ENCODE results near the gene SETD4. TPM values are rescaled to one million over a fixed set of nuclear protein-coding genes. Genes with fewer than 3 reads are reported as not detected.

Gene SETD4
- total and polyA plus RNA-seq, 2 donors (not counting 1 experiment from before 2014, with no cell fraction given) = 15.1 to 48.5 TPM

DNA sequence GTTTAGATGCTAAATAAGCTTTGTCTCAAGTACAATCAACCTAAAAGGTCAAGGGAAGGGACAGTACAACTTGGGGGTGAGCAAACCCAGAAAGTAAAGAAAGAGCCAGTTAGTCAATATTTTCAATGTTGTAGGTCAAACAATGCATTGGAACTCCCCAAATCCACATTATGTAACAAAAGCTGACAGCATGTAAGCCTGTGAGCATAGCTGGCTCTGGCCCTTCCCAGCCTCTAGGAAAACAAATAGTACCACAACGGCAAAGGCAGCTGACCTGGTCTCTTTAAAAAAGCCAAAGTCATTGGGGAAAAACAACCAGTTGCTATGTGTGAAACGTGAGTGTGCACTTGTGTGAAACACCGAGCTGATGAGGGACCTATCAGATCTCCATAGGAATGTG is 12.9 kb upstream of the SETD4 start:
- no peak overlapping the region for H3K9ac ChIP-seq (ENCODE audit: low read length)
- POLR2A ChIA-PET = interaction anchor here (0.5 to 1.3 kb wide), 2 partner anchors 13 to 66 kb away, joined by 3 to 4 read pairs; partner anchors contain the start of gene SETD4
- CTCF ChIA-PET = interaction anchor here (1.2 to 1.5 kb wide), 2 partner anchors 39 to 52 kb away, joined by 3 to 4 read pairs; no protein-coding TSS in a partner anchor
- no peak for DNase-seq
- intact Hi-C loops (cut with micrococcal nuclease) = no loop called here
- Mint-ChIP-seq H3K27ac (no peak overlapping the region), H3K4me3 (no peak overlapping the region), H3K9me3 (ENCODE audit: insufficient read depth) (peaks cover 2% of the 10 kb centered on the region), H3K4me1 (peaks cover 52% of the 10 kb centered on the region), H3K27me3 (no peaks in the 10 kb centered on the region)
- TF ChIP-seq, protein P1, sequence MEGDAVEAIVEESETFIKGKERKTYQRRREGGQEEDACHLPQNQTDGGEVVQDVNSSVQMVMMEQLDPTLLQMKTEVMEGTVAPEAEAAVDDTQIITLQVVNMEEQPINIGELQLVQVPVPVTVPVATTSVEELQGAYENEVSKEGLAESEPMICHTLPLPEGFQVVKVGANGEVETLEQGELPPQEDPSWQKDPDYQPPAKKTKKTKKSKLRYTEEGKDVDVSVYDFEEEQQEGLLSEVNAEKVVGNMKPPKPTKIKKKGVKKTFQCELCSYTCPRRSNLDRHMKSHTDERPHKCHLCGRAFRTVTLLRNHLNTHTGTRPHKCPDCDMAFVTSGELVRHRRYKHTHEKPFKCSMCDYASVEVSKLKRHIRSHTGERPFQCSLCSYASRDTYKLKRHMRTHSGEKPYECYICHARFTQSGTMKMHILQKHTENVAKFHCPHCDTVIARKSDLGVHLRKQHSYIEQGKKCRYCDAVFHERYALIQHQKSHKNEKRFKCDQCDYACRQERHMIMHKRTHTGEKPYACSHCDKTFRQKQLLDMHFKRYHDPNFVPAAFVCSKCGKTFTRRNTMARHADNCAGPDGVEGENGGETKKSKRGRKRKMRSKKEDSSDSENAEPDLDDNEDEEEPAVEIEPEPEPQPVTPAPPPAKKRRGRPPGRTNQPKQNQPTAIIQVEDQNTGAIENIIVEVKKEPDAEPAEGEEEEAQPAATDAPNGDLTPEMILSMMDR (IDR thresholded peaks at IDR 0.05) = no peak
- peaks cover 25 to 35% of the 10 kb centered on the region in 2 donors for H3K4me1 ChIP-seq (ENCODE audit: control insufficient read depth in 2 of 2, insufficient read depth in 2 of 2, low read length in 2 of 2)
- H3K36me3 ChIP-seq (replicated peaks in 1 of 2; ENCODE audit: control extremely low read depth in 1 of 2, control insufficient read depth in 1 of 2, extremely low read depth in 1 of 2, insufficient read depth in 2 of 2, low read length in 1 of 2) = peaks cover 0 to 16% of the 10 kb centered on the region in 2 experiments
- no peak for ATAC-seq (ENCODE audit: low read depth)
- H3K4me2 ChIP-seq (replicated peaks; ENCODE audit: low read depth, low read length, poor library complexity, severe bottlenecking) = no peak overlapping the region
- H3K27ac ChIP-seq (ENCODE audit: low read length in 2 of 2) = no peak overlapping the region
- no peaks in the 10 kb centered on the region for H3K79me2 ChIP-seq (ENCODE audit: control insufficient read depth, insufficient read depth, low read length)
- H4K20me1 ChIP-seq (ENCODE audit: control insufficient read depth, insufficient read depth, low read length, poor library complexity, severe bottlenecking) = no peaks in the 10 kb centered on the region
- H3K9me3 ChIP-seq (ENCODE audit: control extremely low read depth in 1 of 3, control insufficient read depth in 2 of 3, insufficient read depth in 1 of 3, low read length in 2 of 3) = peaks cover 1 to 11% (median 11%) of the 10 kb centered on the region in 3 donors
- no peak overlapping the region for H3K4me3 ChIP-seq (ENCODE audit: control extremely low read depth in 1 of 5, extremely low read depth in 1 of 5, insufficient read depth in 1 of 5, low read depth in 2 of 5, low read length in 4 of 5)
- WGBS (ENCODE audit: insufficient coverage) = 56% methylated on average over 3 of the region's 3 CpGs
- H3K27me3 ChIP-seq (replicated peaks in 1 of 4; ENCODE audit: control extremely low read depth in 1 of 4, control insufficient read depth in 3 of 4, insufficient read depth in 4 of 4, low read length in 3 of 4) = no peaks in the 10 kb centered on the region
- H2AFZ ChIP-seq (ENCODE audit: insufficient read depth, low read depth, low read length, poor library complexity, severe bottlenecking) = no peak overlapping the region

DNA sequence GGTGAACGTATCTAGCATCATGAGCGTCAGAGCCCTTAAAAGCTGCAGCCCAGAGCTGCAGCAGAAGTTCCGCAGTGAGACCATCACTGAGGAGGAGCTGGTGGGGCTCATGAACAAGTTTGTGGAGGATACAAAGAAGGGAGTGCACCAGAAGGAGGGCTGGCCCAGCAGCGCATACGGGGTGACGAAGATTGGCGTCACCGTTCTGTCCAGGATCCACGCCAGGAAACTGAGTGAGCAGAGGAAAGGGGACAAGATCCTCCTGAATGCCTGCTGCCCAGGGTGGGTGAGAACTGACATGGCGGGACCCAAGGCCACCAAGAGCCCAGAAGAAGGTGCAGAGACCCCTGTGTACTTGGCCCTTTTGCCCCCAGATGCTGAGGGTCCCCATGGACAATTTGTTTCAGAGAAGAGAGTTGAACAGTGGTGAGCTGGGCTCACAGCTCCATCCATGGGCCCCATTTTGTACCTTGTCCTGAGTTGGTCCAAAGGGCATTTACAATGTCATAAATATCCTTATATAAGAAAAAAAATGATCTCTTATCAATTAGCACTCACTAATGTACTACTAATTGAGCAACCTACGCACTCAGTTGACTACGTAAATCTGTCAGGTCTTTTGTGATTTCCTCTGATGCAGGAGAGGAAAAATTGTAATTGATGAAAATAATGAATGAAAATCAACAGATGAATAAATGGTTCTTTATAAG is 12.3 kb upstream of the SETD4 start:
- Histone ChIP-seq H2AFZ (ENCODE audit: insufficient read depth, low read depth, low read length, poor library complexity, severe bottlenecking) (no peak overlapping the region), H3K4me2 (replicated peaks; ENCODE audit: low read depth, low read length, poor library complexity, severe bottlenecking) (no peak overlapping the region), H3K36me3 (replicated peaks in 1 of 2; ENCODE audit: control extremely low read depth in 1 of 2, control insufficient read depth in 1 of 2, extremely low read depth in 1 of 2, insufficient read depth in 2 of 2, low read length in 1 of 2) (peaks cover 0 to 16% of the 10 kb centered on the region in 2 experiments), H3K27me3 (replicated peaks in 1 of 4; ENCODE audit: control extremely low read depth in 1 of 4, control insufficient read depth in 3 of 4, insufficient read depth in 4 of 4, low read length in 3 of 4) (no peaks in the 10 kb centered on the region), H3K27ac (ENCODE audit: low read length in 2 of 2) (no peak overlapping the region), H3K9ac (ENCODE audit: low read length) (no peak overlapping the region), H3K79me2 (ENCODE audit: control insufficient read depth, insufficient read depth, low read length) (no peaks in the 10 kb centered on the region), H3K4me3 (ENCODE audit: control extremely low read depth in 1 of 5, extremely low read depth in 1 of 5, insufficient read depth in 1 of 5, low read depth in 2 of 5, low read length in 4 of 5) (no peak overlapping the region), H3K4me1 (ENCODE audit: control insufficient read depth in 2 of 2, insufficient read depth in 2 of 2, low read length in 2 of 2) (peaks cover 20 to 29% of the 10 kb centered on the region in 2 donors), H3K9me3 (ENCODE audit: control extremely low read depth in 1 of 3, control insufficient read depth in 2 of 3, insufficient read depth in 1 of 3, low read length in 2 of 3) (peaks cover 2 to 12% (median 11%) of the 10 kb centered on the region in 3 donors), H4K20me1 (ENCODE audit: control insufficient read depth, insufficient read depth, low read length, poor library complexity, severe bottlenecking) (no peaks in the 10 kb centered on the region)
- Mint-ChIP-seq H3K27me3 (no peaks in the 10 kb centered on the region), H3K27ac (no peak overlapping the region), H3K4me3 (no peak overlapping the region), H3K4me1 (peaks cover 47% of the 10 kb centered on the region), H3K9me3 (ENCODE audit: insufficient read depth) (peaks cover 2% of the 10 kb centered on the region)
- intact Hi-C loops (cut with micrococcal nuclease) = no loop called here
- WGBS (ENCODE audit: insufficient coverage) = 97% methylated on average over 10 of the region's 12 CpGs
- no peak for ATAC-seq (ENCODE audit: low read depth)
- TF ChIP-seq, protein P1 (IDR thresholded peaks at IDR 0.05) = no peak
- no peak for TF ChIP-seq EZH2 (IDR thresholded peaks at IDR 0.05; ENCODE audit: borderline replicate concordance, insufficient read depth, low read depth, low read length, poor library complexity, severe bottlenecking)
- POLR2A ChIA-PET = interaction anchor here (0.5 to 1.3 kb wide), 2 partner anchors 12 to 42 kb away, joined by 4 to 5 read pairs; partner anchors contain the start of gene SETD4
- CTCF ChIA-PET = interaction anchor here (0.6 to 1.5 kb wide), 4 partner anchors 8 to 53 kb away, joined by 3 to 4 read pairs (median 3); no protein-coding TSS in a partner anchor
- DNase-seq = no peak
